Activated naive CD8-positive, alpha-beta T cell treated with anti-CD3 and anti-CD28 coated beads for 36 hours (primary cell): ENCODE data around the gene RBM47. TPM values are rescaled to one million over a fixed set of nuclear protein-coding genes. Genes with fewer than 3 reads are reported as not detected.
"Not testable (repeated sequence)": the region's sequence is repeated elsewhere in the genome, so short reads cannot be mapped to it uniquely, and the experiment has no call there.

Experiments used
- DNase-seq: peaks from one replicate; pipeline ENCODE4 v3.0.0; 2021
- H3K27ac Mint-ChIP-seq: one replicate; pipeline ENCODE4 v1.8.0; 2022; ENCODE audit warnings: mild to moderate bottlenecking, moderate library complexity, mixed read lengths
- H3K27me3 Mint-ChIP-seq: one replicate; pipeline ENCODE4 v1.8.0; 2022; ENCODE audit warnings: mild to moderate bottlenecking, mixed read lengths
- H3K36me3 Mint-ChIP-seq: one replicate; pipeline ENCODE4 v1.8.0; 2021; ENCODE audit warnings: mild to moderate bottlenecking, mixed read lengths
- H3K4me1 Mint-ChIP-seq: one replicate; pipeline ENCODE4 v1.8.0; 2021; ENCODE audit warnings: mixed read lengths
- H3K4me3 Mint-ChIP-seq: one replicate; pipeline ENCODE4 v1.8.0; 2022; ENCODE audit warnings: mild to moderate bottlenecking, moderate library complexity, mixed read lengths
- H3K9me3 Mint-ChIP-seq: one replicate; pipeline ENCODE4 v1.8.0; 2022; ENCODE audit warnings: mixed read lengths
- total RNA-seq, 2 experiments: library from RNA; stranded (reverse); gene quantifications; one replicate each; pipeline ENCODE4 v1.2.3, GENCODE V29; 2021

Gene RBM47
- total RNA-seq, 2 experiments from 2014 or later: 0.16 to 0.22 TPM

DNA sequence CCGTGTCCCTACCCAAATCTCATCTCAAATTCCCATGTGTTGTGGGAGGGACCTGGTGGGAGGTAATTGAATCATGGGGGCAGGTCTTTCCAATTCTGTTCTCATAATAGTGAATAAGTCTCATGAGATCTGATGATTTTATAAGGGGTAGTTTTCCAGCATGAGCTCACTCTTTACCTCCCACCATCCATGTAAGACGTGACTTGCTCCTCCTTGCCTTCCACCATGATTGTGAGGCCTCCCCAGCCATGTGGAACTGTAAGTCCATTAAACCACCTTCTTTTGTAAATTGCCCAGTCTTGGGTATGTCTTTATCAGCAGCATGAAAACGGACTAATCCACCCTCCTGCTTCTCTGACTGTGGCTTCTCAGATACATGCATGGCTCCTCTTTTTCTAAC is 222.2 kb downstream of the RBM47 start:
- H3K36me3 Mint-ChIP-seq, DNase-seq, H3K9me3 Mint-ChIP-seq, H3K4me3 Mint-ChIP-seq, H3K4me1 Mint-ChIP-seq, H3K27ac Mint-ChIP-seq, H3K27me3 Mint-ChIP-seq: not testable (repeated sequence)

GRCh38 chr4:40406340-40406739 is 223.3 kb downstream of the RBM47 start:
- Mint-ChIP-seq H3K27ac (no peak overlapping the region), H3K27me3 (no peaks in the 10 kb centered on the region), H3K9me3 (peaks cover 8% of the 10 kb centered on the region), H3K4me1 (peaks cover 7% of the 10 kb centered on the region), H3K36me3 (peaks cover 9% of the 10 kb centered on the region), H3K4me3 (no peak overlapping the region)
- DNase-seq: no peak

DNA sequence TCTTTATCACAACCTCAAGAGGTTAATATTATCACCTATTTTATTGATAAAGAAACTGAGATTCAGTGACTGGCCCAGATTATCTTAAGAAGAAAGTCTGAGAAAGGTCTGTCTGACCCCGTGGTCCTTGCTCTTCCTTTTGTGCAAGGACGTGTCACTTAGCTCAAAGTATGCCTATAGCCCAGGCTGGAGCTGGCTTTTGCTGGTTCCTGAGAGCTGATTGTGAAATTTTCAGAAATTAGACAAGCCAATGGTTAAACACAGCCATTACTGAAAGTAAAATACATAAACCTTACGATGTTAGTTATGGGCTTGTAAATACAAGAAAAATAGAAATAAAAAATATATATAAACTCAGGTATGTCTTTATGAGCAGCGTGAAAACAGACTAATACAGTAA is 224.5 kb downstream of the RBM47 start:
- no peak for DNase-seq
- Mint-ChIP-seq H3K27ac (no peak overlapping the region), H3K9me3 (peaks cover 8% of the 10 kb centered on the region), H3K4me3 (no peak overlapping the region), H3K27me3 (no peaks in the 10 kb centered on the region), H3K36me3 (peaks cover 9% of the 10 kb centered on the region), H3K4me1 (peaks cover 7% of the 10 kb centered on the region)

GRCh38 chr4:40403081-40403480 is 226.6 kb downstream of the RBM47 start:
- H3K9me3 Mint-ChIP-seq: peaks cover 8% of the 10 kb centered on the region
- H3K36me3 Mint-ChIP-seq: peaks cover 9% of the 10 kb centered on the region
- no peak for DNase-seq
- no peaks in the 10 kb centered on the region for H3K27me3 Mint-ChIP-seq
- no peaks in the 10 kb centered on the region for H3K4me1 Mint-ChIP-seq
- H3K27ac Mint-ChIP-seq: no peak overlapping the region
- H3K4me3 Mint-ChIP-seq: no peak overlapping the region

GRCh38 chr4:40402556-40402955 is 227.1 kb downstream of the RBM47 start:
- Mint-ChIP-seq H3K27me3 (no peaks in the 10 kb centered on the region), H3K36me3 (peaks cover 7% of the 10 kb centered on the region), H3K4me3 (no peak overlapping the region), H3K4me1 (no peaks in the 10 kb centered on the region), H3K27ac (no peak overlapping the region), H3K9me3 (peaks cover 6% of the 10 kb centered on the region)
- DNase-seq: no peak

DNA sequence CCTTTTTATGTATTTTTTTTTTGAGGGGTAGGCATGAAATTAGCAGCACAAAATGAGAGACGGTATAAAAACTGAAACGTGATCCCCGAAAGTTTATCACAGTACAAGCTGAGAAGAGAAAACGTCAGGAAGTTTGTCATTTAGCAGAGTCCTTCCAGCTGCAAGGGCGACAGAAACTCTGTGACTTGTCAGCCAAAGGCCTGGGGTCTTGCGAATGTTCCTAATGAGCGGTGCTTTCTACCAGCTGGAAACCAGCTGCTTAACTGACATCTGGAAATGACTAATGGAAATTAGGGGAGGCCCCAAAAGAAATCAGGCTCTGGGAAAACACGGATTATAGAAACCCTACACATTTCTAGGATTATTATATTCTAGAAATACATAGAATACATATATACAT is 228.0 kb downstream of the RBM47 start:
- H3K27ac Mint-ChIP-seq: no peak overlapping the region
- H3K4me1 Mint-ChIP-seq: no peaks in the 10 kb centered on the region
- no peak overlapping the region for H3K4me3 Mint-ChIP-seq
- H3K36me3 Mint-ChIP-seq: peaks cover 2% of the 10 kb centered on the region
- no peak for DNase-seq
- no peaks in the 10 kb centered on the region for H3K27me3 Mint-ChIP-seq
- H3K9me3 Mint-ChIP-seq: peaks cover 2% of the 10 kb centered on the region

DNA sequence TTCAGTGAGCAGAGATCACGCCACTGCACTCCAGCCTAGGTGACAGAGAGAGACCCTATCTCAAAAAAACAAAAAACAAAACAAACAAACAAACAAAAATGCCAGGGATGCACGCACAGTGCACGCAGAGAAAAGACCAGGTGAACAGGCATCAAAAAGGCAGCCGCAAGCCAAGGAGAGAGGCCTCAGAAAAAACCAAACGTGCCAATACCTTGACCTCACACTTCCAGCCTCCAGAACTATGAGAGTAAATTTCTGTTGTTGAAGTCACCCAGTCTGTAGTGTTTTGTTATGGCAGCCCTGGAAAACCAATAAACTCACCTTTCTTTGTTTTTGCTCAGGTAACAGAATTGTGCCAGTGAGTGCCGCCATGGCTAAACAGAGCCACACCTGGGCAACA is 228.6 kb downstream of the RBM47 start:
- Mint-ChIP-seq H3K9me3 (peaks cover 2% of the 10 kb centered on the region), H3K27me3 (no peaks in the 10 kb centered on the region), H3K4me3 (no peak overlapping the region), H3K4me1 (no peaks in the 10 kb centered on the region), H3K36me3 (peaks cover 2% of the 10 kb centered on the region), H3K27ac (no peak overlapping the region)
- no peak for DNase-seq

DNA sequence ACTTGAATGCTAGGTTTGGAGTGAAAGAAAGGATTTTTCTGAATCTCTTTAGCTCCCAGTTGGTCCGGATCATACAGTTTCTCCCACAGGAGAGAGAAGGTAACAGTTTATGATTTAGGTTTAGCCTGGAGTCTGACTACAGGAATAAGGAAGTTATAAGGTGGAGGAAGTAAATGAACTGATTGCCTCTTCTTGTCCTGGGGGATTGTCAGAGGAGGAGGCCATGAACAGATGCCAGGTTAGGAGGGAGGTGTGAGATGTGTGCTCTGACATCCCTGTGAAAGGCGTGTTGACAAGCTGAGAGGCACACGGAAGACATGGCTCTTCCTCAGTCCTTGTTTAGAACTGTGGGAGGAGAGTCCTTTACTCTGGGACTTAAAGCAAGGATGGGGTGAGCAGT is 230.1 kb downstream of the RBM47 start:
- Mint-ChIP-seq H3K36me3 (no peaks in the 10 kb centered on the region), H3K9me3 (no peaks in the 10 kb centered on the region), H3K4me1 (no peaks in the 10 kb centered on the region), H3K4me3 (no peak overlapping the region), H3K27ac (no peak overlapping the region), H3K27me3 (no peaks in the 10 kb centered on the region)
- DNase-seq: no peak

- H3K36me3 Mint-ChIP-seq: no peaks in the 10 kb centered on the region
Observed at GRCh38 chr4:40395908-40396793, 233.5 kb downstream of the RBM47 start.

GRCh38 chr4:40395166-40395900 is 234.3 kb downstream of the RBM47 start:
- no peaks in the 10 kb centered on the region for H3K27me3 Mint-ChIP-seq

More at GRCh38 chr4:40395908-40396793, 233.5 kb downstream of the RBM47 start:
- H3K27me3 Mint-ChIP-seq: no peaks in the 10 kb centered on the region
- no peak overlapping the region for H3K27ac Mint-ChIP-seq
- no peak overlapping the region for H3K4me3 Mint-ChIP-seq
- H3K9me3 Mint-ChIP-seq: no peaks in the 10 kb centered on the region
- no peak for DNase-seq
- H3K4me1 Mint-ChIP-seq: no peaks in the 10 kb centered on the region

DNA sequence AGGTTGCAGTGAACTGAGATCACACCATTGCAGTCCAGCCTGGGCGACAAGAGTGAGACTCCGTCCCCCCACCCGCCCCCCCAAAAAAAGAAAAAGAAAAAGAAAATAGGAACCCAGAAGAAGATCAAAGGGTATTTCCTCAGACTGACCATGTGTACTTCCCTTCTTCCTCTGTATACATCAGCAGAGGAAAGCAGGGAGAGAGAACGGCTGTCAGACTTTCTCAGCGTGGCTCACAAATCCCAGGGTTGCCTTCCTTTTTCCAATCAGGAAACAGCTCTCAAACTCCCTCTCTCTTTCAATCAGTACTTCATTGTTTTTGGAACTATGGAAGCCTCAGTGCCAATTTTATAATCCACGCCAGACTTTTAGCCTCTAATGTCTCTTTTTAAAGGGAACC is 235.4 kb downstream of the RBM47 start:
- Mint-ChIP-seq H3K27ac (no peak overlapping the region), H3K36me3 (no peaks in the 10 kb centered on the region), H3K4me1 (no peaks in the 10 kb centered on the region), H3K27me3 (no peaks in the 10 kb centered on the region), H3K4me3 (no peak overlapping the region), H3K9me3 (no peaks in the 10 kb centered on the region)
- DNase-seq: no peak

More at GRCh38 chr4:40395166-40395900, 234.3 kb downstream of the RBM47 start:
- H3K9me3 Mint-ChIP-seq: no peaks in the 10 kb centered on the region
- no peak overlapping the region for H3K4me3 Mint-ChIP-seq
- H3K27ac Mint-ChIP-seq: no peak overlapping the region
- no peak for DNase-seq
- H3K4me1 Mint-ChIP-seq: no peaks in the 10 kb centered on the region
- H3K36me3 Mint-ChIP-seq: no peaks in the 10 kb centered on the region

- not testable (repeated sequence) for H3K4me1 Mint-ChIP-seq, DNase-seq, H3K4me3 Mint-ChIP-seq, H3K27me3 Mint-ChIP-seq, H3K9me3 Mint-ChIP-seq, H3K36me3 Mint-ChIP-seq, H3K27ac Mint-ChIP-seq
Observed at GRCh38 chr4:40392241-40392640, 237.4 kb downstream of the RBM47 start.

DNA sequence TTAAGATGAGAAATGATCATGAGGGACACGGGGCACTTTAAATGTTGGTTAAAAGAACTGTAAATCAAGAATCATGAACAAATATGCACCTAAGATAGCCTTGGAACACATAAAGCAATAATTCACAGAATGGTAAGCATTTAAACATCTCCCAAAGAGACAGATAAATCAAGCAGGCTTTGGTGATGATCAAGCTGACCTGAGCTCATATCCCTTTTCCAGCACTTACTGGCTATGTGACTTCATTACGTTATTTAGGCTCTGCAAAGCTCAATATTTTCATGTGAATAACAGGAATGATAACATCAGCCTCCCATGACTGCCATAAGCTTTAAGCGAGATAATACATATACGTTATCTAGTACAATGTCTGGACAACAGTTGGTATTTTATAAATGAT is 239.7 kb downstream of the RBM47 start:
- H3K36me3 Mint-ChIP-seq: no peaks in the 10 kb centered on the region
- no peak overlapping the region for H3K4me3 Mint-ChIP-seq
- no peak for DNase-seq
- no peaks in the 10 kb centered on the region for H3K9me3 Mint-ChIP-seq
- H3K4me1 Mint-ChIP-seq: no peaks in the 10 kb centered on the region
- H3K27me3 Mint-ChIP-seq: no peaks in the 10 kb centered on the region
- H3K27ac Mint-ChIP-seq: no peak overlapping the region

GRCh38 chr4:40388239-40388638 is 241.4 kb downstream of the RBM47 start:
- Mint-ChIP-seq H3K4me3 (no peak overlapping the region), H3K9me3 (no peaks in the 10 kb centered on the region), H3K27me3 (no peaks in the 10 kb centered on the region), H3K4me1 (no peaks in the 10 kb centered on the region), H3K36me3 (no peaks in the 10 kb centered on the region), H3K27ac (no peak overlapping the region)
- no peak for DNase-seq

DNA sequence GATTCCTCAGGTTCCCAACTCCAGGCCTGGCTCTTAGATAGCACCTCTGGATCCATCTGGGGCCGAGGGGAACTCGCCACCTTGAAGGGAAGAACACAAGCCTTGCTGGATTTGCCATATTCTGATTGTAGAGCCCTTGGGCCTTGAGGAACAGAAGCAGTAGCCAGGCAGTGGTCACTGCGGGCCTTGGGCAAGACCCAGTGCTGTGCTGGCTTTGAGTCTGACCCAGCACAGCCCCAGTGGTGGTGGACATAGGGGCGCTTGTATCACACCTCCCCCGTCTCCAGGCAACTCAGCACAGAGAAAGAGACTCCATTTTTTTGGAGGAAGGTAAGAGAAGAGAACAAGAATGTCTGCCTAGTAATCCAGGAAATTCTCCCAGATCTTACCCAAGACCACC is 249.0 kb downstream of the RBM47 start:
- Mint-ChIP-seq H3K27ac (no peak overlapping the region), H3K36me3 (no peaks in the 10 kb centered on the region)

GRCh38 chr4:40379248-40379647 is 250.4 kb downstream of the RBM47 start:
- H3K9me3 Mint-ChIP-seq: no peaks in the 10 kb centered on the region
- no peak overlapping the region for H3K27ac Mint-ChIP-seq

More for the DNA sequence above, 249.0 kb downstream of the RBM47 start:
- Mint-ChIP-seq H3K4me3 (no peak overlapping the region), H3K9me3 (no peaks in the 10 kb centered on the region), H3K4me1 (no peaks in the 10 kb centered on the region), H3K27me3 (no peaks in the 10 kb centered on the region)
- no peak for DNase-seq

More at GRCh38 chr4:40379248-40379647, 250.4 kb downstream of the RBM47 start:
- no peaks in the 10 kb centered on the region for H3K36me3 Mint-ChIP-seq
- H3K4me3 Mint-ChIP-seq: no peak overlapping the region
- no peaks in the 10 kb centered on the region for H3K4me1 Mint-ChIP-seq
- no peak for DNase-seq
- H3K27me3 Mint-ChIP-seq: no peaks in the 10 kb centered on the region
